H9 (cell line): Measurements from ENCODE around the gene RASIP1. TPM values are rescaled to one million over a fixed set of nuclear protein-coding genes. Genes with fewer than 3 reads are reported as not detected.
A peak's percentile ranks its signal among the peaks of the same experiment; 100 is the strongest.

ENCODE experiments used
- DNase-seq: peaks from one replicate; pipeline ENCODE4 v3.0.0-alpha.2; 2017
- H2AFZ ChIP-seq: one replicate; pipeline ENCODE4 v1.6.1; 2013; ENCODE audit warnings: mild to moderate bottlenecking, low read length, control low read depth, moderate library complexity
- H2AK5ac ChIP-seq: 2 replicates; pipeline ENCODE4 v1.6.1; 2013; ENCODE audit warnings: low read length, control low read depth, mixed read lengths; ENCODE audit not compliant: insufficient read length
- H2BK120ac ChIP-seq: one replicate; pipeline ENCODE4 v1.6.1; 2013; ENCODE audit warnings: low read depth, mild to moderate bottlenecking, low read length, control low read depth, inconsistent platforms; ENCODE audit not compliant: poor library complexity, severe bottlenecking
- H2BK12ac ChIP-seq: 2 replicates; pipeline ENCODE4 v1.6.1; 2013; ENCODE audit warnings: low read length, control low read depth, mixed read lengths, low read depth; ENCODE audit not compliant: insufficient read length
- H2BK15ac ChIP-seq: 2 replicates; pipeline ENCODE4 v1.6.1; 2013; ENCODE audit warnings: low read depth, low read length, control low read depth
- H2BK20ac ChIP-seq: one replicate; pipeline ENCODE4 v1.6.1; 2013; ENCODE audit warnings: low read depth, mild to moderate bottlenecking, low read length, control low read depth, inconsistent platforms; ENCODE audit not compliant: poor library complexity, severe bottlenecking
- H2BK5ac ChIP-seq: 2 replicates; pipeline ENCODE4 v1.6.1; 2013; ENCODE audit warnings: low read length, control low read depth, mixed read lengths; ENCODE audit not compliant: insufficient read length
- H3K14ac ChIP-seq: 2 replicates; pipeline ENCODE4 v1.6.1; 2013; ENCODE audit warnings: low read length, control low read depth; ENCODE audit not compliant: insufficient read depth
- H3K18ac ChIP-seq: 2 replicates; pipeline ENCODE4 v1.6.1; 2013; ENCODE audit warnings: low read depth, mild to moderate bottlenecking, mixed read lengths, low read length, control low read depth; ENCODE audit not compliant: insufficient read length
- H3K23ac ChIP-seq: 2 replicates; pipeline ENCODE4 v1.6.1; 2013; ENCODE audit warnings: low read length, control low read depth, mixed read lengths, low read depth; ENCODE audit not compliant: insufficient read length
- H3K23me2 ChIP-seq: 2 replicates; pipeline ENCODE4 v1.6.1; 2013; ENCODE audit warnings: low read depth, mild to moderate bottlenecking, mixed read lengths, low read length, control low read depth; ENCODE audit not compliant: insufficient read length, poor library complexity, severe bottlenecking
- H3K27ac ChIP-seq: 2 replicates; pipeline ENCODE4 v1.5.1; 2013; ENCODE audit warnings: low read length, control low read depth, mixed read lengths, low read depth; ENCODE audit not compliant: insufficient read length
- H3K27me3 ChIP-seq: 2 replicates; pipeline ENCODE4 v1.6.1; 2013; ENCODE audit warnings: low read length, control low read depth, inconsistent platforms; ENCODE audit not compliant: insufficient read depth
- H3K4ac ChIP-seq: 2 replicates; pipeline ENCODE4 v1.6.1; 2013; ENCODE audit warnings: low read depth, mild to moderate bottlenecking, control low read depth, inconsistent platforms, low read length, moderate library complexity
- H3K4me1 ChIP-seq: 2 replicates; pipeline ENCODE4 v1.6.1; 2013; ENCODE audit warnings: low read length, control low read depth, inconsistent platforms; ENCODE audit not compliant: insufficient read depth
- H3K4me2 ChIP-seq: 2 replicates; pipeline ENCODE4 v1.6.1; 2013; ENCODE audit warnings: low read length, control low read depth, mixed read lengths; ENCODE audit not compliant: insufficient read length, insufficient read depth
- H3K56ac ChIP-seq: 2 replicates; pipeline ENCODE4 v1.6.1; 2013; ENCODE audit warnings: low read depth, mild to moderate bottlenecking, mixed read lengths, low read length, control low read depth; ENCODE audit not compliant: insufficient read length
- H3K79me1 ChIP-seq: 2 replicates; pipeline ENCODE4 v1.6.1; 2013; ENCODE audit warnings: low read depth, mild to moderate bottlenecking, moderate library complexity, low read length, control low read depth, inconsistent platforms; ENCODE audit not compliant: insufficient read depth, poor library complexity, severe bottlenecking
- H3K79me2 ChIP-seq: 2 replicates; pipeline ENCODE4 v1.6.1; 2013; ENCODE audit warnings: low read length, control low read depth, inconsistent platforms; ENCODE audit not compliant: insufficient read depth
- H3K9ac ChIP-seq: 2 replicates; pipeline ENCODE4 v1.6.1; 2013; ENCODE audit warnings: low read length, control low read depth, mixed read lengths; ENCODE audit not compliant: insufficient read length; ENCODE audit errors: extremely low read depth
- H3K9me3 ChIP-seq: one replicate; pipeline ENCODE4 v1.6.1; 2013; ENCODE audit warnings: low read depth, low read length, inconsistent platforms; ENCODE audit not compliant: control insufficient read depth
- H3T11ph ChIP-seq: one replicate; pipeline ENCODE4 v1.6.1; 2013; ENCODE audit warnings: mild to moderate bottlenecking, low read length, control low read depth, inconsistent platforms
- H4K20me1 ChIP-seq: one replicate; pipeline ENCODE4 v1.6.1; 2013; ENCODE audit not compliant: control insufficient read depth, insufficient read length, insufficient read depth
- H4K5ac ChIP-seq: 2 replicates; pipeline ENCODE4 v1.6.1; 2013; ENCODE audit warnings: low read depth, mild to moderate bottlenecking, mixed read lengths, low read length, control low read depth; ENCODE audit not compliant: insufficient read length
- H4K8ac ChIP-seq: replicated peaks from 2 replicates; pipeline ENCODE4 v1.6.1; 2013; ENCODE audit warnings: low read length, control low read depth, mixed read lengths, low read depth; ENCODE audit not compliant: insufficient read length
- H4K91ac ChIP-seq: 2 replicates; pipeline ENCODE4 v1.6.1; 2013; ENCODE audit warnings: low read depth, mild to moderate bottlenecking, moderate library complexity, mixed read lengths, low read length, control low read depth; ENCODE audit not compliant: insufficient read length
- H3K27ac Mint-ChIP-seq, 3 experiments: 2 replicates in 2 of 3; 3 replicates in 1 of 3; pipeline ENCODE4 v1.8.0; 2020 to 2021; ENCODE audit warnings: mixed read lengths in 3 of 3, mild to moderate bottlenecking in 1 of 3, moderate library complexity in 1 of 3
- H3K27me3 Mint-ChIP-seq: 2 replicates; pipeline ENCODE4 v1.8.0; 2021; ENCODE audit warnings: low read depth, mild to moderate bottlenecking, moderate library complexity, mixed read lengths
- H3K36me3 Mint-ChIP-seq, 3 experiments: 2 replicates in 2 of 3; 3 replicates in 1 of 3; pipeline ENCODE4 v1.8.0; 2020 to 2021; ENCODE audit warnings: low read depth in 3 of 3, mixed read lengths in 3 of 3; ENCODE audit not compliant: insufficient read depth in 1 of 3
- H3K4me1 Mint-ChIP-seq, 2 experiments: 2 replicates each; pipeline ENCODE4 v1.8.0; 2020; ENCODE audit warnings: mixed read lengths in 2 of 2
- H3K4me3 Mint-ChIP-seq, 2 experiments: 2 replicates in 1 of 2; 3 replicates in 1 of 2; pipeline ENCODE4 v1.8.0; 2020 to 2021; ENCODE audit warnings: mild to moderate bottlenecking in 2 of 2, mixed read lengths in 2 of 2, moderate library complexity in 1 of 2
- H3K9me3 Mint-ChIP-seq, 2 experiments: 2 replicates in 1 of 2; 3 replicates in 1 of 2; pipeline ENCODE4 v1.8.0; 2020; ENCODE audit warnings: mild to moderate bottlenecking in 2 of 2, mixed read lengths in 2 of 2, moderate library complexity in 1 of 2
- CTCF ChIP-seq: fragments of 200-600 bp; sonication (generic); conservative IDR thresholded peaks from 3 replicates; pipeline ENCODE4 v1.8.0; 2021; ENCODE audit warnings: antibody characterized with exemption, mild to moderate bottlenecking
- WGBS: extraction: QIAGEN DNeasy Blood & Tissue Kit; methylation state at CpG from one replicate; pipeline ENCODE4 v1.1.7; 2013; ENCODE audit warnings: missing lambda C conversion rate, low lambda C conversion rate, mixed read lengths; ENCODE audit not compliant: insufficient read length; ENCODE audit errors: extremely low coverage; 5-methylcytosine and 5-hydroxymethylcytosine counted together
- total RNA-seq: library from RNA; stranded (reverse); gene quantifications from 2 replicates; pipeline ENCODE4 v1.2.1, GENCODE V29; 2021

Gene RASIP1
- total RNA-seq, 1 experiment from 2014 or later: 2.4 TPM

- Histone ChIP-seq H3K27ac (no peak overlapping the region), H3K9ac (no peak overlapping the region)
These were observed 68.9 kb downstream of the RASIP1 start for GRCh38 chr19:48671446-48671995.

More at GRCh38 chr19:48671446-48671995, 68.9 kb downstream of the RASIP1 start:
- no peak overlapping the region for H4K8ac ChIP-seq
- no peak overlapping the region for H2BK12ac ChIP-seq
- peak overlapping the region in 1 of 2 experiments; percentile 27; a peak in 1 of 5 replicates for H3K4me3 Mint-ChIP-seq
- H2AFZ ChIP-seq: no peak overlapping the region
- no peak overlapping the region for H3K4ac ChIP-seq
- no peak overlapping the region for H3K56ac ChIP-seq
- peaks cover 0 to 9% (median 7%) of the 10 kb centered on the region in 3 experiments; a peak in 5 of 7 replicates for H3K36me3 Mint-ChIP-seq
- H3K23ac ChIP-seq: no peak overlapping the region
- H2BK120ac ChIP-seq: no peak overlapping the region
- no peak overlapping the region for H3K4me2 ChIP-seq
- no peak overlapping the region for H2BK20ac ChIP-seq
- no peak for TF ChIP-seq CTCF
- H3T11ph ChIP-seq: no peak overlapping the region
- DNase-seq: no peak
- H3K14ac ChIP-seq: no peak overlapping the region
- H3K79me1 ChIP-seq: no peaks in the 10 kb centered on the region
- no peak overlapping the region for H3K18ac ChIP-seq
- peaks cover 8 to 11% of the 10 kb centered on the region in 2 experiments for H3K9me3 Mint-ChIP-seq
- H2AK5ac ChIP-seq: no peak overlapping the region
- H3K9me3 ChIP-seq: no peaks in the 10 kb centered on the region
- no peaks in the 10 kb centered on the region; the same call in 1 of the 2 replicates for H3K4me1 ChIP-seq
- H3K27ac Mint-ChIP-seq: peak overlapping the region in 2 of 3 experiments; percentile 27 to 46; a peak in 3 of 7 replicates
- H3K79me2 ChIP-seq: no peaks in the 10 kb centered on the region
- WGBS: no CpG with 5 or more reads among the region's 10 CpGs
- peaks cover 2% of the 10 kb centered on the region for H3K27me3 Mint-ChIP-seq
- peaks cover 29 to 35% of the 10 kb centered on the region in 2 experiments for H3K4me1 Mint-ChIP-seq
- H3K27me3 ChIP-seq: no peaks in the 10 kb centered on the region
- no peak overlapping the region for H4K5ac ChIP-seq
- H2BK5ac ChIP-seq: no peak overlapping the region
- H3K23me2 ChIP-seq: no peaks in the 10 kb centered on the region
- no peak overlapping the region for H2BK15ac ChIP-seq
- H4K20me1 ChIP-seq: peaks cover 2% of the 10 kb centered on the region
- H4K91ac ChIP-seq: no peak overlapping the region
